ENCODE results near the gene SH3PXD2B.

DNA sequence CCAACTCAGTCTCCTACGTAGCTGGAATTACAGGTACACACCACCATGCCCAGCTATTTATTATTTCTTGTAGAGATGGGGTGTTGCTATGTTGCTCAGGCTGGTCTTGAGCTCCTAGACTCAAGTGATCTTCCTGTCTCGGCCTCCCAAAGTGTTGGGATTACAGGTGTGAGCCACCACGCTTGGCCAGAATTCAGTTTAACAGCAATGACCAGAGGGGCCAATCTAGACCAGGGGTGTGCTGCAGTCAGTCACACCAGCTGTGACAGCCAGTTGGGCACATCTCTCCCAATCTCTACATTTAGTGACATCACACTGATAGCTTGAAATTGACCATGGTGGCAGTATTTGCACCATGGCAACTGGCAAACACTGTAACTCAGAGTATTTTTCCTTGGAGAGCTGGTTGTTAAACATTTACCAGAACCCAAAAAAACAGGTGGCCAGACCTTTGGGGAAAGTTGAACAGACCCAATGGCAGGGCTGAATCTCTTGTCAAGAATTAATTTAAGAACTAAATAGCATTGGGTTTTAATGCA lies 103.0 kb downstream of the SH3PXD2B start:
- TF ChIP-seq CTCF (conservative IDR thresholded peaks at IDR 0.05 in 1 of 2, IDR thresholded peaks at IDR 0.05 in 1 of 2; ENCODE audit: low read depth in 1 of 2, low read length in 2 of 2) = no peak
- TF ChIP-seq EZH2 (IDR thresholded peaks at IDR 0.05; ENCODE audit: low read length, missing control alignments) = no peak
